GM21447 (cell line): ENCODE data around the gene CHRD.
A peak's percentile ranks its signal among the peaks of the same experiment; 100 is the strongest.

Experiments used
- ATAC-seq: cut with Tn5 transposase; IDR thresholded peaks from one replicate; pipeline ENCODE4 v1.9.1; 2021; ENCODE audit not compliant: unreplicated experiment

Gene CHRD

GRCh38 chr3:184360929-184361531 is 18.8 kb upstream of the CHRD start:
- ATAC-seq, result no peak

GRCh38 chr3:184361532-184361931 is 18.3 kb upstream of the CHRD start, which contains the start of the genes CLCN2 and POLR2H:
Gene CLCN2 (minus strand): TSS chr3:184361605. CDS start chr3:184361479, 126 bp downstream.
Gene POLR2H (plus strand): TSS chr3:184361710. CDS start chr3:184363493, 1,783 bp downstream.
- peak; percentile 33 for ATAC-seq

GRCh38 chr3:184361932-184362667 is 17.8 kb upstream of the CHRD start:
- peak; percentile 10 for ATAC-seq

GRCh38 chr3:184362668-184363546 is 16.9 kb upstream of the CHRD start:
- ATAC-seq, result peak; percentile 85

GRCh38 chr3:184366619-184367289 is 13.1 kb upstream of the CHRD start:
- ATAC-seq, result no peak

GRCh38 chr3:184368116-184368515 is 11.7 kb upstream of the CHRD start:
- ATAC-seq, result no peak

GRCh38 chr3:184368586-184369183 is 11.2 kb upstream of the CHRD start:
- ATAC-seq, result no peak

- ATAC-seq, result peak; percentile 67
Measured at GRCh38 chr3:184371570-184372018, 8.3 kb upstream of the CHRD start.

- ATAC-seq, result no peak
Measured at GRCh38 chr3:184372296-184372821, 7.5 kb upstream of the CHRD start.

GRCh38 chr3:184372911-184373310 is 6.9 kb upstream of the CHRD start:
- ATAC-seq, result no peak

GRCh38 chr3:184373422-184373821 is 6.4 kb upstream of the CHRD start:
- ATAC-seq, result no peak

- no peak for ATAC-seq
Measured at GRCh38 chr3:184375747-184376461, 4.0 kb upstream of the CHRD start.

GRCh38 chr3:184377374-184377773 is 2.5 kb upstream of the CHRD start:
- no peak for ATAC-seq

- ATAC-seq, result no peak
Measured at GRCh38 chr3:184377882-184378445, 1.9 kb upstream of the CHRD start, which contains the start of gene THPO. Gene THPO (minus strand): TSS chr3:184378207. CDS start chr3:184376259, 1,948 bp downstream.

- ATAC-seq, result no peak
Measured at GRCh38 chr3:184378651-184379357, 1.1 kb upstream of the CHRD start.

- no peak for ATAC-seq
Measured at GRCh38 chr3:184380185-184380626, 352 bp downstream of the CHRD start.

GRCh38 chr3:184380627-184381260 is 890 bp downstream of the CHRD start:
- no peak for ATAC-seq
